Sigmoid colon (tissue), 7 donors: ENCODE data around the gene NADSYN1. TPM values are rescaled to one million over a fixed set of nuclear protein-coding genes. Genes with fewer than 3 reads are reported as not detected.

Experiments used
- DNase-seq: peaks from one replicate; pipeline ENCODE4 v3.0.0-alpha.2; 2019
- H3K27ac ChIP-seq, 4 donors: fragments of 200-600 bp; sonication (generic); one replicate each; pipeline ENCODE4 v1.5.1; 2016 to 2019; ENCODE audit warnings: mild to moderate bottlenecking in 1 of 4
- H3K27me3 ChIP-seq, 3 donors: fragments of 200-600 bp; sonication (generic); one replicate each; pipeline ENCODE4 v1.5.1; 2019; ENCODE audit warnings: mild to moderate bottlenecking in 1 of 3
- H3K36me3 ChIP-seq, 4 donors: fragments of 200-600 bp; sonication (generic); one replicate each; pipeline ENCODE4 v1.5.1; 2016 to 2019
- H3K4me1 ChIP-seq, 4 donors: fragments of 200-600 bp; sonication (generic); one replicate each; pipeline ENCODE4 v1.5.1; 2017 to 2019
- H3K4me3 ChIP-seq, 4 donors: fragments of 200-600 bp; sonication (generic); one replicate each; pipeline ENCODE4 v1.5.1; 2017 to 2019; ENCODE audit warnings: mild to moderate bottlenecking in 2 of 4, moderate library complexity in 1 of 4
- H3K9me3 ChIP-seq, 4 donors: fragments of 200-600 bp in 3 of 4; sonication (generic) in 3 of 4; one replicate each; pipeline versions ENCODE4 v1.5.1 to v1.6.1; 2013 to 2019
- EP300 ChIP-seq, 4 donors: sonication (generic); formaldehyde crosslinking; IDR thresholded peaks; one replicate each; pipeline ENCODE4 v1.6.1; 2017; ENCODE audit warnings: antibody characterized with exemption in 4 of 4
- POLR2A ChIP-seq, 2 donors: fragments of 450-650 bp; IDR thresholded peaks; one replicate each; pipeline ENCODE4 v1.6.1; 2016; ENCODE audit warnings: antibody characterized with exemption in 2 of 2, mild to moderate bottlenecking in 2 of 2, moderate library complexity in 2 of 2
- POLR2AphosphoS5 ChIP-seq, 4 donors: sonication (generic); formaldehyde crosslinking; IDR thresholded peaks; one replicate each; pipeline ENCODE4 v1.6.1; 2017; ENCODE audit warnings: antibody characterized with exemption in 4 of 4
- WGBS, 2 donors: extraction: QIAGEN DNeasy Blood & Tissue Kit; methylation state at CpG; one replicate each; pipeline ENCODE4 v1.1.7; 2013; 5-methylcytosine and 5-hydroxymethylcytosine counted together
- intact Hi-C: fragments of 100-400 bp; cut with DNase I; formaldehyde crosslinking; loops from one replicate; pipeline ENCODE4 v1.15.1; 2023
- polyA plus RNA-seq, 3 donors: library from polyadenylated mRNA; stranded (reverse); fragments of 200-250 nt; gene quantifications; one replicate each; pipeline ENCODE4 v1.2.3, GENCODE V29; 2013
- total RNA-seq, 4 donors: library from RNA; depleted of rRNA; stranded (reverse); fragments of >200 nt; gene quantifications; one replicate each; pipeline ENCODE4 v1.1.0, GENCODE V29; 2016
- TF ChIP-seq, protein P1 (sequence below), 4 experiments: fragments of 450-650 bp in 3 of 4; fragments of 200-600 bp in 1 of 4; IDR thresholded peaks; one replicate each; pipeline ENCODE4 v1.5.1; 2016 to 2019; ENCODE audit warnings: antibody characterized with exemption in 4 of 4, mild to moderate bottlenecking in 3 of 4, moderate library complexity in 2 of 4
- donor health status: healthy with polysubstance abuse.
- donor health status: Bipolar disorder and iron deficiency.
- donor health status: healthy.

The NADSYN1 gene
- total and polyA plus RNA-seq, 7 donors = 24.6 to 136 (median 42.5) TPM

DNA sequence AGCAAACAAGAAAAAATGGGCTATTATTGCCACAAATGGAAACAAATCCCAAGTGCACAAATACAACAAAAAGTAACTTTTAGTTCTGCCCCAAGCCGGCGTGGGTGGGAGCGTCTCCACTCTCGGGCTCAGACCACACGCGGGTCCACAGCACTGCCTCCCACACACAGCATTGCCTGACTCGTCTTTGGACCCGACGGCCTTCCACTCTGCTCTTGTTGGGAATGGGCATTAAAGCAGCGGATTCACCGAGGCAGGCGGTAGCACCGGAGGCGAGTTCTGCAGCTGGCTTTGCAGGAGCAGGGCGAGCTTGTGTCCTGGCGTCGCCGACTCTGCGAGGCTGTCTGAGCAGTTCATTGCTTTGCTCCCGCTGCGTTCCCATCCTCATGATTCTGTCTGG lies 23.0 kb downstream of the NADSYN1 start:
- intact Hi-C loops = no loop called here
- H3K4me3 ChIP-seq = no peak overlapping the region
- H3K9me3 ChIP-seq = no peaks in the 10 kb centered on the region
- no peak for DNase-seq
- TF ChIP-seq, protein P1, sequence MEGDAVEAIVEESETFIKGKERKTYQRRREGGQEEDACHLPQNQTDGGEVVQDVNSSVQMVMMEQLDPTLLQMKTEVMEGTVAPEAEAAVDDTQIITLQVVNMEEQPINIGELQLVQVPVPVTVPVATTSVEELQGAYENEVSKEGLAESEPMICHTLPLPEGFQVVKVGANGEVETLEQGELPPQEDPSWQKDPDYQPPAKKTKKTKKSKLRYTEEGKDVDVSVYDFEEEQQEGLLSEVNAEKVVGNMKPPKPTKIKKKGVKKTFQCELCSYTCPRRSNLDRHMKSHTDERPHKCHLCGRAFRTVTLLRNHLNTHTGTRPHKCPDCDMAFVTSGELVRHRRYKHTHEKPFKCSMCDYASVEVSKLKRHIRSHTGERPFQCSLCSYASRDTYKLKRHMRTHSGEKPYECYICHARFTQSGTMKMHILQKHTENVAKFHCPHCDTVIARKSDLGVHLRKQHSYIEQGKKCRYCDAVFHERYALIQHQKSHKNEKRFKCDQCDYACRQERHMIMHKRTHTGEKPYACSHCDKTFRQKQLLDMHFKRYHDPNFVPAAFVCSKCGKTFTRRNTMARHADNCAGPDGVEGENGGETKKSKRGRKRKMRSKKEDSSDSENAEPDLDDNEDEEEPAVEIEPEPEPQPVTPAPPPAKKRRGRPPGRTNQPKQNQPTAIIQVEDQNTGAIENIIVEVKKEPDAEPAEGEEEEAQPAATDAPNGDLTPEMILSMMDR (IDR thresholded peaks at IDR 0.05) = no peak
- TF ChIP-seq POLR2A (IDR thresholded peaks at IDR 0.05) = no peak
- no peak for TF ChIP-seq POLR2AphosphoS5 (IDR thresholded peaks at IDR 0.05)
- TF ChIP-seq EP300 (IDR thresholded peaks at IDR 0.05) = no peak
- peaks cover 4 to 94% (median 66%) of the 10 kb centered on the region in 4 donors for H3K36me3 ChIP-seq
- H3K4me1 ChIP-seq = no peaks in the 10 kb centered on the region
- H3K27ac ChIP-seq = no peak overlapping the region
- H3K27me3 ChIP-seq = no peaks in the 10 kb centered on the region
- WGBS, 2 donors = 96 to 97% methylated on average over 21 of the region's 21 CpGs

DNA sequence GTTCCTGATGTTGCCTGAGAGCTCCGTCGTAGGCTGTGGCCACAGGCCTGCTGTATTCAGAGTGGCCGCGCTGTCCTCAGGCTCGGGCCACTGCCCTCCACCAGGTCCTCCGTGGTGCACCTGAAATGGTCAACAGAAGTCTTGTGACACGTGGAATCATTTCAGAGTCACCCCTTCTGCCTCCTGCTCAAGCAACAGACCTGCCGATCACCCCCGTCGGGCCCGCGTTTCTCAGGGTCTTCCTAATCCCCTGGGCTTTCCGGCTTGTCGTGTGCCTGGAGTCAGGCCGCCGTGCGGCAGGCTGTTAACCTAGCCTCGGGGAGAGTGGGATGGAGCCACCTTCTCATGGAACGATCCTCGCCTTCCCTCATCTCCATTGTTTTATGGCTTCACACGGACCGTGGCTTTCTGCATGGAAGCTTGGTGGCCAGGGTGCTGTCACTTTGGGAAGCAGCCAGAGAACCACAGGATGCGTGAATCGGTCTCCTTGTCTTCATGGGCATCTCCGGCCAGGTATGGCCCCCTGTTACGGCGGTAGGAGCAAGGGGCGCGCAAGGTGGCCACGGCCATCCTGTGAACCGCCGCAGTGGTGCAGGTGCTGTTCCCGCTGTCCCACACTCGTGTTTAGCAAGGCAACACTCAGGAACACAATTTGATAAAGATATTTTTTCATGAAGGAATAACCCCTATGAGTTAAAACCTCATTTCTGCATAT lies 24.1 kb downstream of the NADSYN1 start:
- no peak for DNase-seq
- TF ChIP-seq, protein P1 (IDR thresholded peaks at IDR 0.05) = no peak
- no peak for TF ChIP-seq POLR2A (IDR thresholded peaks at IDR 0.05)
- no peak for TF ChIP-seq EP300 (IDR thresholded peaks at IDR 0.05)
- TF ChIP-seq POLR2AphosphoS5 (IDR thresholded peaks at IDR 0.05) = no peak
- intact Hi-C loops = no loop called here
- Histone ChIP-seq H3K9me3 (no peaks in the 10 kb centered on the region), H3K36me3 (peaks cover 4 to 100% (median 71%) of the 10 kb centered on the region in 4 donors), H3K4me1 (no peaks in the 10 kb centered on the region), H3K27ac (no peak overlapping the region), H3K4me3 (no peak overlapping the region), H3K27me3 (no peaks in the 10 kb centered on the region)
- WGBS, 2 donors = 91 to 94% methylated on average over 34 of the region's 34 CpGs

DNA sequence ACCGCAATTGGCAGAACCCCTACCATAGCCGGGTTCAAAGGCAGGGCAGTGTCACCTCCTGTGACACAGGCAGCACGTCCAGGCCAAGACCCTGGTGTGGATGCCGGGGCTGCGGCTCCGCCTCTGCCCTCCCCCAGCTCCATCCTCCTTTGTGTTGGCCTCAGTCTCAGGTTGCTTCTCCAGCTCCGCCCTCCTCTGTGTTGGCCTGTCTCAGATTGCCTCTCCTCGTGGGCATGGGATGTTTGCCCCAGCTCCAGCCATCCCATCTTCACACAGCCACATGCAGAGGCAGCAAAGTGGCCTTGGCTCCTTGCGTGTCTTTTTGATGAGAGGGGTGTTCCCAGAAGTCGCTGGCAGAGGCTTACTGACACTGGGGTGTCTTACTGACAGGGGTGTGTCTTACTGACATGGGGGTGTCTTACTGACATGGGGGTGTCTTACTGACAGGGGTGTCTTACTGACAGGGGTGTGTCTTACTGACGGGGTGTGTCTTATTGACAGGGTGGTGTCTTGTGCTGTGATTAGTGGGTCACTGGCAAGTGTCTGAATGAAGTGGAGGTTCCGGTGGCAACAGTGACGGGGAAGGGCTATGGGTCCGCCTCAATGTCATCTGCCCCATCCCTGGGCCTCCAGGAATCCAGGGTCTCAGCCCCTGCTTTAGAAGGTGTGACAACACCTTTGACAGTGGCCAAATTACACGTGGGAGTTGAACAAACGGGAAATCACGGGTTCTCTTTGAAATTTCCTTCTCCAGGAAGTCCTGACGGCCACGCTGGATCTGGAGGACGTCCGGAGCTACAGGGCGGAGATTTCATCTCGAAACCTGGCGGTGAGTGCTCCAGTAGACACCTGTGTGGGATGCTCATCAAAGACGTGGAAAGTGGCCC lies 24.9 kb downstream of the NADSYN1 start:
- TF ChIP-seq EP300 (IDR thresholded peaks at IDR 0.05) (no peak), POLR2A (IDR thresholded peaks at IDR 0.05) (no peak), POLR2AphosphoS5 (IDR thresholded peaks at IDR 0.05) (no peak)
- TF ChIP-seq, protein P1 (IDR thresholded peaks at IDR 0.05) = no peak
- WGBS, 2 donors = 82 to 83% methylated on average over 25 of the region's 25 CpGs
- Histone ChIP-seq H3K27me3 (no peaks in the 10 kb centered on the region), H3K36me3 (peaks cover 7 to 99% (median 70%) of the 10 kb centered on the region in 4 donors), H3K4me3 (no peak overlapping the region), H3K27ac (no peak overlapping the region), H3K9me3 (no peaks in the 10 kb centered on the region), H3K4me1 (no peaks in the 10 kb centered on the region)
- DNase-seq = no peak
- intact Hi-C loops = no loop called here

DNA sequence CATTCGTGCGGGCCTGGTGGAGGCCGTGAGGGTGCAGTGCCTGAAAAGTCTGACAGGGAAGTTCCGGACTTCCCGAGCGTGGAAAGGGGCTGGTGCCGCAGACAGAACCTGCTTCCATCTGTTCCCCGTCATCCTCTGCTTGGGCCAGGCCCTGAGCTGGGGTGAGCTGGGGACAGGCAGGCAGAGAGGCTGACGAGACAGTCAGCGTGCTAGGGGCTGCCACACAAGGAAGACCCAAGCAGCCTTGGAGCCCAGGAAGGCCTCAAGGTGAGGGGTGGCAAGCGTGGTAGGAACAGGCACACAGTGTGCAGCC lies 25.5 kb downstream of the NADSYN1 start:
- no peak overlapping the region for H3K4me3 ChIP-seq
- peaks cover 8 to 99% (median 70%) of the 10 kb centered on the region in 4 donors for H3K36me3 ChIP-seq
- 94 to 96% methylated on average over 11 of the region's 11 CpGs for WGBS, 2 donors
- no peak for DNase-seq
- H3K4me1 ChIP-seq = no peaks in the 10 kb centered on the region
- H3K27me3 ChIP-seq = no peaks in the 10 kb centered on the region
- no peak overlapping the region for H3K27ac ChIP-seq
- H3K9me3 ChIP-seq = no peaks in the 10 kb centered on the region
- intact Hi-C loops = no loop called here
- TF ChIP-seq EP300 (IDR thresholded peaks at IDR 0.05) (no peak), POLR2AphosphoS5 (IDR thresholded peaks at IDR 0.05) (no peak), POLR2A (IDR thresholded peaks at IDR 0.05) (no peak)
- TF ChIP-seq, protein P1 (IDR thresholded peaks at IDR 0.05) = no peak
